CD4-positive, alpha-beta T cell (primary cell): ENCODE data around the gene SLC35F6. TPM values are rescaled to one million over a fixed set of nuclear protein-coding genes. Genes with fewer than 3 reads are reported as not detected.

Experiments
- ATAC-seq: fragments of 200-7000 bp; cut with Tn5 transposase; one replicate; pipeline ENCODE4 v1.10.0; 2022; ENCODE audit warnings: mild to moderate bottlenecking; ENCODE audit not compliant: poor library complexity
- CTCF ChIA-PET: fragments of 350-600 bp; sonication (Branson Sonifier 250); formaldehyde crosslinking; loops from one replicate; lab custom pipeline; 2021; ENCODE audit warnings: antibody characterized with exemption, inconsistent platforms; lab: Charles Lee
- POLR2A ChIA-PET: fragments of 350-600 bp; sonication (Branson Sonifier 250); formaldehyde crosslinking; loops from one replicate; lab custom pipeline; 2021; ENCODE audit warnings: antibody characterized with exemption, inconsistent platforms; lab: Charles Lee
- DNase-seq, 14 experiments: peaks; one replicate each; pipeline ENCODE4 v3.0.0-alpha.2; 2013 to 2020; ENCODE audit warnings: mixed read lengths in 2 of 14
- H3K27ac ChIP-seq, 2 donors: one replicate each; pipeline versions ENCODE4 v1.5.1 to v1.7.0; 2013; ENCODE audit warnings: low read length in 2 of 2, low read depth in 1 of 2, mild to moderate bottlenecking in 1 of 2
- H3K27me3 ChIP-seq, 2 experiments: 1 replicate in 1 of 2; 2 replicates in 1 of 2; pipeline versions ENCODE4 v1.6.1 to v1.7.0; 2013; ENCODE audit warnings: low read length in 2 of 2, control low read depth in 1 of 2, mild to moderate bottlenecking in 1 of 2, moderate library complexity in 1 of 2; ENCODE audit not compliant: insufficient read depth in 2 of 2, control insufficient read depth in 1 of 2
- H3K36me3 ChIP-seq: one replicate; pipeline ENCODE4 v1.6.1; 2013; ENCODE audit warnings: low read length, control low read depth; ENCODE audit not compliant: insufficient read depth
- H3K4me1 ChIP-seq: one replicate; pipeline ENCODE4 v1.6.1; 2013; ENCODE audit warnings: low read length, control low read depth; ENCODE audit not compliant: insufficient read depth
- H3K4me3 ChIP-seq: one replicate; pipeline ENCODE4 v1.5.1; 2013; ENCODE audit warnings: mild to moderate bottlenecking, low read length, moderate library complexity
- H3K9me3 ChIP-seq, 2 experiments: 1 replicate in 1 of 2; 2 replicates in 1 of 2; pipeline versions ENCODE4 v1.6.1 to v1.7.0; 2013; ENCODE audit warnings: low read length in 2 of 2, mild to moderate bottlenecking in 2 of 2, control low read depth in 1 of 2, moderate library complexity in 1 of 2; ENCODE audit not compliant: control insufficient read depth in 1 of 2, insufficient read depth in 1 of 2
- H3K27ac Mint-ChIP-seq: one replicate; pipeline ENCODE4 v1.8.0; 2020; ENCODE audit warnings: mixed read lengths
- H3K27me3 Mint-ChIP-seq: one replicate; pipeline ENCODE4 v1.8.0; 2021; ENCODE audit warnings: mixed read lengths
- H3K36me3 Mint-ChIP-seq: one replicate; pipeline ENCODE4 v1.8.0; 2021; ENCODE audit warnings: low read depth, mixed read lengths
- H3K4me1 Mint-ChIP-seq: one replicate; pipeline ENCODE4 v1.8.0; 2021; ENCODE audit warnings: low read depth, mixed read lengths
- H3K4me3 Mint-ChIP-seq: one replicate; pipeline ENCODE4 v1.8.0; 2020; ENCODE audit warnings: mild to moderate bottlenecking, mixed read lengths
- H3K9me3 Mint-ChIP-seq: one replicate; pipeline ENCODE4 v1.8.0; 2020; ENCODE audit warnings: mixed read lengths
- intact Hi-C, 2 experiments: fragments of 100-400 bp; cut with DNase I in 1 of 2; cut with micrococcal nuclease in 1 of 2; formaldehyde crosslinking; loops; one replicate each; pipeline versions ENCODE4 v1.15.1 to v1.9.0; 2023 to 2025; cut with DNase I, micrococcal nuclease
- total RNA-seq, 174 experiments: library from RNA in 2 of 174; stranded (reverse) in 2 of 174; gene quantifications; one replicate each; pipeline ENCODE4 v1.2.3 and lab custom pipeline; 2021 to 2026
- TF ChIP-seq, protein P1 (sequence below): fragments of 200-600 bp; IDR thresholded peaks from one replicate; pipeline ENCODE4 v1.8.0; 2022; ENCODE audit warnings: antibody characterized with exemption, mild to moderate bottlenecking

The SLC35F6 gene
- total RNA-seq, 2 experiments from 2014 or later = 32.0 to 34.2 TPM

DNA sequence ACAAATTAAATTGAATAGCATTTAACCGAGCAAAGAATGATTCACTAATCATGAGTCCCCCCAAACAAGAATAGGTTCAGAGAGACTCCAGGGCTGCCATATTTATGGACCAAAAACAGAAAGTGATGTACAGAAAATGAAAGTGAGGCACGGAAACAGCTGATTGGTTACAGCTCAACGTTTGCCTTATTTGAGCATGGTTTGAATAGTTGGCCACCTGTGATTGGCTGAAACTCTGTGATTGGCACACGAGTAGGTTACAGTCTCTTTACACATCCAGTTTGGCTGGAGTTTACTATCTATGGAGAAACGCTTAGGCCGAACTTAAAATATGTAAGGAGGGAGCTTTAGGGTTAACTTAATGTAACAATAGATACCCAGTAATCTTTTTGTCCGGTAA, 56.8 kb downstream of the SLC35F6 start:
- Histone ChIP-seq H3K36me3 (no peaks in the 10 kb centered on the region), H3K4me3 (no peak overlapping the region), H3K27me3 (peaks cover 0 to 3% of the 10 kb centered on the region in 2 experiments), H3K9me3 (no peaks in the 10 kb centered on the region), H3K4me1 (no peaks in the 10 kb centered on the region), H3K27ac (no peak overlapping the region)
- no peaks in the 10 kb centered on the region for H3K4me1 Mint-ChIP-seq
- H3K36me3 Mint-ChIP-seq = no peaks in the 10 kb centered on the region
- ChIA-PET POLR2A (no interaction called here), CTCF (no interaction called here)
- TF ChIP-seq, protein P1, sequence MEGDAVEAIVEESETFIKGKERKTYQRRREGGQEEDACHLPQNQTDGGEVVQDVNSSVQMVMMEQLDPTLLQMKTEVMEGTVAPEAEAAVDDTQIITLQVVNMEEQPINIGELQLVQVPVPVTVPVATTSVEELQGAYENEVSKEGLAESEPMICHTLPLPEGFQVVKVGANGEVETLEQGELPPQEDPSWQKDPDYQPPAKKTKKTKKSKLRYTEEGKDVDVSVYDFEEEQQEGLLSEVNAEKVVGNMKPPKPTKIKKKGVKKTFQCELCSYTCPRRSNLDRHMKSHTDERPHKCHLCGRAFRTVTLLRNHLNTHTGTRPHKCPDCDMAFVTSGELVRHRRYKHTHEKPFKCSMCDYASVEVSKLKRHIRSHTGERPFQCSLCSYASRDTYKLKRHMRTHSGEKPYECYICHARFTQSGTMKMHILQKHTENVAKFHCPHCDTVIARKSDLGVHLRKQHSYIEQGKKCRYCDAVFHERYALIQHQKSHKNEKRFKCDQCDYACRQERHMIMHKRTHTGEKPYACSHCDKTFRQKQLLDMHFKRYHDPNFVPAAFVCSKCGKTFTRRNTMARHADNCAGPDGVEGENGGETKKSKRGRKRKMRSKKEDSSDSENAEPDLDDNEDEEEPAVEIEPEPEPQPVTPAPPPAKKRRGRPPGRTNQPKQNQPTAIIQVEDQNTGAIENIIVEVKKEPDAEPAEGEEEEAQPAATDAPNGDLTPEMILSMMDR = no peak
- no peak for DNase-seq
- H3K4me3 Mint-ChIP-seq = no peak overlapping the region
- H3K27ac Mint-ChIP-seq = no peak overlapping the region
- no peaks in the 10 kb centered on the region for H3K9me3 Mint-ChIP-seq
- intact Hi-C loops = no loop called here
- no peak for ATAC-seq
- peaks cover 25% of the 10 kb centered on the region for H3K27me3 Mint-ChIP-seq

DNA sequence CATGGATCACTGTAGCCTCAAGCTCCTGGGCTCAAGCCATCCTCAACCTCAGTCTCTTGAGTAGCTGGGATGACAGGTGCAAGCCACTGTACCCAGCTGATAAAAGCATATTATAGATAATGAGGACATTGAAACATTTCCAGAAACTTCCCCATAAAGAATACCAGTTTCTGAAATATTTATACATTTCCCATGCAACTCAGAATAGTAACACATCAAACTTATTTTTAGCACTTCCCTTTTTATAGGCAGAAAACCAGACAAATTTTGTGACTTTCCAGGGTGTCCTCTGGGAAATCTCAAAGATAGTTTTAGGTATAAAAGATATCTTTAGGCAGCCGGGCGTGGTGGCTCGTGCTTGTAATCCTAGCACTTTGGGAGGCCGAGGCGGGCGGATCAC, 58.8 kb downstream of the SLC35F6 start:
- Histone ChIP-seq H3K27ac (no peak overlapping the region), H3K4me3 (no peak overlapping the region), H3K9me3 (no peaks in the 10 kb centered on the region), H3K4me1 (no peaks in the 10 kb centered on the region), H3K36me3 (no peaks in the 10 kb centered on the region), H3K27me3 (peaks cover under 1% of the 10 kb centered on the region in 2 experiments)
- CTCF ChIA-PET = no interaction called here
- no peaks in the 10 kb centered on the region for H3K4me1 Mint-ChIP-seq
- POLR2A ChIA-PET = no interaction called here
- intact Hi-C loops = no loop called here
- ATAC-seq (no peak), DNase-seq (no peak)
- TF ChIP-seq, protein P1 = no peak
- H3K27me3 Mint-ChIP-seq = peaks cover 18% of the 10 kb centered on the region
- H3K9me3 Mint-ChIP-seq = no peaks in the 10 kb centered on the region
- H3K4me3 Mint-ChIP-seq = no peak overlapping the region
- H3K36me3 Mint-ChIP-seq = no peaks in the 10 kb centered on the region
- H3K27ac Mint-ChIP-seq = no peak overlapping the region

Other genes with a start within 250 kb of the SLC35F6 start
- gene CIB4, start 122.9 kb upstream of the SLC35F6 start, total RNA-seq = not detected
- gene KCNK3, start 71.6 kb upstream of the SLC35F6 start, total RNA-seq = not detected
- gene CENPA, start 21.8 kb downstream of the SLC35F6 start, total RNA-seq = 1 to 10 TPM; 1.0 to 1.1 TPM
- gene DPYSL5, start 83.8 kb downstream of the SLC35F6 start, total RNA-seq = not detected
- 1 to 10 TPM; 3.4 to 4.5 TPM for gene MAPRE3, start 206.4 kb downstream of the SLC35F6 start, total RNA-seq